BLaER1 treated with 17β-estradiol and CSF1 and Interleukin-3, amounts not matched to agents 10 nM and 100 nM (cell line): ENCODE results near the gene FASTKD2.
"Not testable (repeated sequence)": the region's sequence is repeated elsewhere in the genome, so short reads cannot be mapped to it uniquely, and the experiment has no call there.

Experiments used
- H3K27ac ChIP-seq, 11 experiments: shearing (Covaris generic); formaldehyde crosslinking; 2 replicates each; pipeline ENCODE4 v1.8.1; 2022
- H3K27me3 ChIP-seq, 11 experiments: shearing (Covaris generic); formaldehyde crosslinking; 2 replicates each; pipeline ENCODE4 v1.8.1; 2022
- H3K36me3 ChIP-seq, 11 experiments: shearing (Covaris generic); formaldehyde crosslinking; 2 replicates each; pipeline ENCODE4 v1.8.1; 2022
- H3K4me1 ChIP-seq, 10 experiments: shearing (Covaris generic); formaldehyde crosslinking; 2 replicates each; pipeline ENCODE4 v1.8.1; 2022
- H3K4me2 ChIP-seq, 11 experiments: shearing (Covaris generic); formaldehyde crosslinking; 2 replicates each; pipeline ENCODE4 v1.8.1; 2022
- H3K4me3 ChIP-seq, 10 experiments: shearing (Covaris generic); formaldehyde crosslinking; 2 replicates each; pipeline ENCODE4 v1.8.1; 2022
- H3K9ac ChIP-seq, 11 experiments: shearing (Covaris generic); formaldehyde crosslinking; 2 replicates each; pipeline ENCODE4 v1.8.1; 2022
- H3K9me3 ChIP-seq, 11 experiments: shearing (Covaris generic); formaldehyde crosslinking; replicated peaks in 1 of 11; 2 replicates each; pipeline ENCODE4 v1.8.1; 2022
- H4K20me1 ChIP-seq, 11 experiments: shearing (Covaris generic); formaldehyde crosslinking; 2 replicates each; pipeline ENCODE4 v1.8.1; 2022
- Cebpa-rat ChIP-seq, 11 experiments: shearing (Covaris generic); IDR thresholded peaks; 2 replicates each; pipeline ENCODE4 v1.8.1; 2022

Gene FASTKD2

GRCh38 chr2:206801418-206802189, 36.2 kb downstream of the FASTKD2 start:
- no peaks in the 10 kb centered on the region for H3K9me3 ChIP-seq
- no peaks in the 10 kb centered on the region for H4K20me1 ChIP-seq
- TF ChIP-seq Cebpa-rat (IDR thresholded peaks at IDR 0.05): no peak
- H3K4me3 ChIP-seq: no peak overlapping the region
- peaks cover 13 to 41% (median 26%) of the 10 kb centered on the region in 10 experiments for H3K4me1 ChIP-seq
- no peak overlapping the region for H3K27ac ChIP-seq
- no peak overlapping the region for H3K9ac ChIP-seq
- peaks cover 0 to 6% (median 0%) of the 10 kb centered on the region in 11 experiments; a peak in 2 of 22 replicates for H3K36me3 ChIP-seq
- no peaks in the 10 kb centered on the region for H3K27me3 ChIP-seq
- H3K4me2 ChIP-seq: no peak overlapping the region

- no peak for TF ChIP-seq Cebpa-rat (IDR thresholded peaks at IDR 0.05)
- Histone ChIP-seq H3K27me3 (no peaks in the 10 kb centered on the region), H3K4me1 (peaks cover 9 to 34% (median 19%) of the 10 kb centered on the region in 10 experiments; a peak in 19 of 20 replicates), H3K27ac (no peak overlapping the region), H3K36me3 (0 out of 22 replicates have a peak, but pooled peaks cover 0 to 5% (median 0%) of the 10 kb centered on the region in 11 experiments), H4K20me1 (no peaks in the 10 kb centered on the region), H3K9ac (no peak overlapping the region), H3K9me3 (no peaks in the 10 kb centered on the region), H3K4me2 (no peak overlapping the region), H3K4me3 (no peak overlapping the region)
Observed at GRCh38 chr2:206802654-206803514, 37.5 kb downstream of the FASTKD2 start.

- H3K9me3 ChIP-seq: no peaks in the 10 kb centered on the region
- H4K20me1 ChIP-seq: no peaks in the 10 kb centered on the region
- peaks cover 0 to 19% (median 6%) of the 10 kb centered on the region in 10 experiments; a peak in 14 of 20 replicates for H3K4me1 ChIP-seq
- H3K9ac ChIP-seq: no peak overlapping the region
- no peak for TF ChIP-seq Cebpa-rat (IDR thresholded peaks at IDR 0.05)
- H3K27me3 ChIP-seq: no peaks in the 10 kb centered on the region
- H3K36me3 ChIP-seq: 0 out of 22 replicates have a peak, but pooled peaks cover 0 to 5% (median 0%) of the 10 kb centered on the region in 11 experiments
- no peak overlapping the region for H3K4me3 ChIP-seq
- no peak overlapping the region for H3K27ac ChIP-seq
- H3K4me2 ChIP-seq: no peak overlapping the region
Observed at GRCh38 chr2:206804326-206804725, 38.9 kb downstream of the FASTKD2 start.

- Histone ChIP-seq H3K4me1 (peaks cover 0 to 3% (median 0%) of the 10 kb centered on the region in 10 experiments; a peak in 2 of 20 replicates), H3K4me2 (no peak overlapping the region), H3K27me3 (no peaks in the 10 kb centered on the region), H3K9me3 (no peaks in the 10 kb centered on the region), H3K27ac (no peak overlapping the region), H4K20me1 (no peaks in the 10 kb centered on the region), H3K36me3 (0 out of 22 replicates have a peak, but pooled peaks cover 0 to 5% (median 0%) of the 10 kb centered on the region in 11 experiments), H3K4me3 (no peak overlapping the region), H3K9ac (no peak overlapping the region)
- no peak for TF ChIP-seq Cebpa-rat (IDR thresholded peaks at IDR 0.05)
Observed at GRCh38 chr2:206805887-206806607, 40.6 kb downstream of the FASTKD2 start.

GRCh38 chr2:206807624-206808023, 42.2 kb downstream of the FASTKD2 start:
- not testable (repeated sequence) for H3K27ac ChIP-seq, H3K9me3 ChIP-seq, H3K4me2 ChIP-seq, H3K4me3 ChIP-seq, H3K4me1 ChIP-seq, H3K9ac ChIP-seq, H3K36me3 ChIP-seq, H4K20me1 ChIP-seq, H3K27me3 ChIP-seq

GRCh38 chr2:206812471-206812870, 47.1 kb downstream of the FASTKD2 start:
- H3K4me3 ChIP-seq, H3K4me2 ChIP-seq, H3K36me3 ChIP-seq, H3K27ac ChIP-seq, H3K9me3 ChIP-seq, H3K27me3 ChIP-seq, H3K9ac ChIP-seq, H4K20me1 ChIP-seq: not testable (repeated sequence)
- peaks cover 0 to 10% (median 0%) of the 10 kb centered on the region in 10 experiments; a peak in 2 of 20 replicates for H3K4me1 ChIP-seq

- H3K9me3 ChIP-seq: no peaks in the 10 kb centered on the region
- no peak overlapping the region for H3K4me2 ChIP-seq
- no peak overlapping the region for H3K27ac ChIP-seq
- no peaks in the 10 kb centered on the region for H3K36me3 ChIP-seq
- H4K20me1 ChIP-seq: no peaks in the 10 kb centered on the region
- H3K4me3 ChIP-seq: no peak overlapping the region
- H3K27me3 ChIP-seq: no peaks in the 10 kb centered on the region
- no peak for TF ChIP-seq Cebpa-rat (IDR thresholded peaks at IDR 0.05)
- peaks cover 0 to 10% (median 0%) of the 10 kb centered on the region in 10 experiments; a peak in 2 of 20 replicates for H3K4me1 ChIP-seq
- H3K9ac ChIP-seq: no peak overlapping the region
Observed at GRCh38 chr2:206814498-206814897, 49.1 kb downstream of the FASTKD2 start.

GRCh38 chr2:206820807-206821206, 55.4 kb downstream of the FASTKD2 start:
- no peaks in the 10 kb centered on the region for H4K20me1 ChIP-seq
- H3K27ac ChIP-seq: no peak overlapping the region
- H3K36me3 ChIP-seq: no peaks in the 10 kb centered on the region
- H3K9ac ChIP-seq: no peak overlapping the region
- no peaks in the 10 kb centered on the region for H3K9me3 ChIP-seq
- H3K4me1 ChIP-seq: no peaks in the 10 kb centered on the region
- H3K27me3 ChIP-seq: no peaks in the 10 kb centered on the region
- H3K4me3 ChIP-seq: no peak overlapping the region
- H3K4me2 ChIP-seq: no peak overlapping the region
- TF ChIP-seq Cebpa-rat (IDR thresholded peaks at IDR 0.05): no peak

GRCh38 chr2:206823178-206823577, 57.8 kb downstream of the FASTKD2 start:
- no peak overlapping the region for H3K27ac ChIP-seq
- no peaks in the 10 kb centered on the region for H3K27me3 ChIP-seq
- no peak overlapping the region for H3K4me3 ChIP-seq
- no peak overlapping the region for H3K9ac ChIP-seq
- no peaks in the 10 kb centered on the region for H3K36me3 ChIP-seq
- no peaks in the 10 kb centered on the region for H3K9me3 ChIP-seq
- no peaks in the 10 kb centered on the region for H4K20me1 ChIP-seq
- no peak overlapping the region for H3K4me2 ChIP-seq
- no peak for TF ChIP-seq Cebpa-rat (IDR thresholded peaks at IDR 0.05)
- H3K4me1 ChIP-seq: no peaks in the 10 kb centered on the region
